AG20443 (cell line): ENCODE data around the gene YWHAG.
"Not testable (repeated sequence)": the region's sequence is repeated elsewhere in the genome, so short reads cannot be mapped to it uniquely, and the experiment has no call there.

Source experiments
- DNase-seq: peaks from one replicate; pipeline ENCODE4 v3.0.0; 2012; ENCODE audit warnings: low spot score, mixed read lengths

Gene YWHAG

GRCh38 chr7:76358481-76359110, at the start of gene YWHAG:
Gene YWHAG (minus strand): TSS chr7:76358991. CDS start chr7:76358808, 183 bp downstream.
- DNase-seq, result peak; percentile 94

- no peak for DNase-seq
Observed at GRCh38 chr7:76408121-76408560, 49.4 kb upstream of the YWHAG start.

- no peak for DNase-seq
Observed at GRCh38 chr7:76407718-76408117, 48.9 kb upstream of the YWHAG start.

GRCh38 chr7:76405738-76406137, 46.9 kb upstream of the YWHAG start:
- DNase-seq, result no peak

- DNase-seq, result no peak
Observed at GRCh38 chr7:76403780-76404494, 45.1 kb upstream of the YWHAG start.

- DNase-seq, result not testable (repeated sequence)
Observed at GRCh38 chr7:76403097-76403496, 44.3 kb upstream of the YWHAG start.

- no peak for DNase-seq
Observed at GRCh38 chr7:76400248-76400647, 41.5 kb upstream of the YWHAG start.

- DNase-seq, result peak; percentile 93
Observed at GRCh38 chr7:76397409-76398183, 38.8 kb upstream of the YWHAG start.

- DNase-seq, result no peak
Observed at GRCh38 chr7:76396864-76397263, 38.1 kb upstream of the YWHAG start.

GRCh38 chr7:76395965-76396726, 37.4 kb upstream of the YWHAG start:
- DNase-seq, result no peak

- not testable (repeated sequence) for DNase-seq
Observed at GRCh38 chr7:76395605-76395964, 36.8 kb upstream of the YWHAG start.

- no peak for DNase-seq
Observed at GRCh38 chr7:76394957-76395356, 36.2 kb upstream of the YWHAG start.

GRCh38 chr7:76393116-76394031, 34.6 kb upstream of the YWHAG start:
- peak; percentile 100 for DNase-seq

- no peak for DNase-seq
Observed at GRCh38 chr7:76392531-76393115, 33.8 kb upstream of the YWHAG start.

GRCh38 chr7:76390092-76390491, 31.3 kb upstream of the YWHAG start:
- DNase-seq, result no peak

GRCh38 chr7:76387789-76388188, 29.0 kb upstream of the YWHAG start:
- DNase-seq, result not testable (repeated sequence)

GRCh38 chr7:76386691-76387260, 28.0 kb upstream of the YWHAG start:
- DNase-seq, result peak; percentile 69

GRCh38 chr7:76383089-76383944, 24.5 kb upstream of the YWHAG start:
- no peak for DNase-seq

GRCh38 chr7:76381814-76382213, 23.0 kb upstream of the YWHAG start:
- no peak for DNase-seq
